GM18502 (cell line): Measurements from ENCODE around the gene PFKP.

Source experiments
- ATAC-seq: cut with Tn5 transposase; IDR thresholded peaks from one replicate; pipeline ENCODE4 v1.9.1; 2021; ENCODE audit warnings: mild to moderate bottlenecking; ENCODE audit not compliant: unreplicated experiment, poor library complexity

Gene PFKP

DNA sequence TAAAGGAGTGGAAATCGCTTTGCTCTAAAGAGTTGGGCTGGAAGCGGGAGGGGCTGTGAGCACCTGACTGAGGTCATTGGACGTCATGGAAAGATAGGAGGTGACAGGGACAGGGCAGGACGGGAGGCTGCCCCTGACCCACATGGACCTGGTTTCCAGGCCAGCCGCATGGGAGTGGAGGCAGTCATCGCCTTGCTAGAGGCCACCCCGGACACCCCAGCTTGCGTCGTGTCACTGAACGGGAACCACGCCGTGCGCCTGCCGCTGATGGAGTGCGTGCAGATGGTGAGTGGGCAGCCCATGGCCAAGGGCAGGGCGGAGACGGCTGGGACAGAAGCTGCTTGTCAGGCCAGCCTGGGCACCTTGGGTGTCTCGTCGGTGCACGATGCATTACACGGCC, 41.8 kb downstream of the PFKP start:
- ATAC-seq, result no peak

DNA sequence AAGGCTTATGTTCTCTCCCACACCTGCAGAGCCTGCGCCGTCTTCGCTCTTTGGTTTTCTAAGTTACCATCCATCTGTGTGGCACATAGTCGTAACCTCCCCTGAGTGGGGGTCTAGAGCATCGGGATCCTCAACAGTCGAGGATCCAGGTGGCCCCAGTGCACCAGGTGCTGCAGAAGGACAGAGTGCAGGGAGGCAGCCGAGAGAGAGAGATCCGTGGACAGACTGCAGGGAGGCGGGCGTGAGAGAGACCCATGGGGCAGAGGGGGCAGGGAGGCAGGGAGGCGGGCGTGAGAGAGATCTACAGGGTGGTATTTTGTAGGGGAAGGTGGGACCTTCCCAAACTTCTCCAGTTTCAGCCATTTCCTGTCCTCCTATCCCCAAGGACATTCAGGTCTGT, 42.3 kb downstream of the PFKP start:
- ATAC-seq, result no peak

DNA sequence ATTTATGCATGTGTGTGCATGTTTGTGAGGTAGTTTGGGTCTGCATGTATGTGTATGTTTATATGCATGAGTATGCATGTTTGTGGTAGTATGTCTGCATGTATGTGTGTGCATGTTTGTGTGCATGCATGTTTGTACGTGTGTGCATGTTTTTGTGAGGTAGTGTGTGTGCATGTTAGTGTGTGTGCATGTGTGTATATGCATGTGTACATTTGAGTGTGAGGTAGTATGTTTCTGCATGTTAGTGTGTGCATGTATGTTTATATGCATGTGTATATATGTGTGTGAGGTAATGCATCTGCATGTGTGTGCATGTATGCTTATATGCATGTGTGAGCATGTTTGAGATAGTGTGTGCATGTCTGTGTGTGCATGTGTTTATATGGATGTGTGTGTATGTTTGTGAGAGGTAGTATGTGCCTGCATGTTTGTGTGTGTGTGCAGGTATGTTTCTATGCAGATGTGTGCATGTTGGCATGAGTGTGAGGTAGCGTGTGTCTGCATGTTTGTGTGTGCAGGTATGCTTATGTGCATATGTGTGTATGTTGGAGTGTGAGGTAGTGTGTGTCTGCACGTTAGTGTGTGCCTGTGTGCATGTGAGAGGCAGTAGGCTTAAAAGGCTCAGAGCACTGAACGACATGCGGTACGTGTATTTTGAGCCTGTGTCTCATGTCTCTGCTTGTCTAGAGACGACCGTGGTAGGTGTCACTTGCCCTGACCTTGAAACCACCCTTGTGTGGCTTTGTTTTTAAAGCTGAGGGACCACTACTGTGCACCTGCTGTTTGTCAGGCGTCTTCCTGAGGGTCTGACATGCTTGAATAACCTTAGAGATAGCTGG, 43.7 kb downstream of the PFKP start:
- ATAC-seq, result no peak

DNA sequence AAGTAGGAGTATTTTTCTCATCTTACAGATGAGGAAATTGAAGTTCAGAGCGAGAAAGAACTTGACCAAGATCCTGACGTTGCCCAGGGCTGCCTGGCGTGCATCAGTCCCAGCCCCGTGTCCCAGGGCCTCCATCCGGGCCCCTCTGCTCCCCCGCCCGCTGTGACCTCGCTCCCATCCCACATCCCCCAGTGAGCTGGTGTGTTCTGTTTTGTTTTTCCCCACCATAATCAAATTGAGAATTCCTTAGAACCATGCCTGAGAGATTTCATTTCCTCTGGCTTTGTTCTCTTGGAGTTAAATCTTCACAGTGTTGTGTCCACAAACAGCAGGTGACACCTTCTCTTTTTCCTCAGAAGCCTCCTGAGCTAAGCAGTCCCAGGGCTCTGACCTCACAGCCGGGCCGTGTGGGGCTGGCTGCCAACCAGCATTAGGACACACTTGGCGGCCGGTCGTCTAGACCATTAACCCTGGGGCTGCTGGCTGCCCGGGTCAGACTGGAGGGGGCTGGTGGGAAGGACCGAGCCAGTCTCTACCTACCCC, 44.3 kb downstream of the PFKP start:
- ATAC-seq, result no peak

DNA sequence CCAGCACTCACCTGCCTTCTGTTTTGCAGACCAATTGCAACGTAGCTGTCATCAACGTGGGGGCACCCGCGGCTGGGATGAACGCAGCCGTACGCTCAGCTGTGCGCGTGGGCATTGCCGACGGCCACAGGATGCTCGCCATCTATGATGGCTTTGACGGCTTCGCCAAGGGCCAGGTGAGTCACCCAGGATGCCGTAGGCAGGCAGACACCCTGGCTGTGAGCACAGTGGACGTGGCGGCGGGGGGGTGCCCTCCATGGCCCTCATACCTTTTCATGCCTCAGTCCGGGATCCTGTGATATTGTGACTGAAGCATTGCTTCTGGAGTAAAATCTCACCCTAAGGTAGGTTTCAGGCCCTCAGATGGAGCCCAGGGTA, 46.0 kb downstream of the PFKP start:
- no peak for ATAC-seq

- ATAC-seq, result no peak
These were observed 48.3 kb downstream of the PFKP start for GRCh38 chr10:3115685-3116084.

GRCh38 chr10:3116508-3117100, 49.3 kb downstream of the PFKP start:
- no peak for ATAC-seq

- ATAC-seq, result no peak
These were observed 50.1 kb downstream of the PFKP start for GRCh38 chr10:3117486-3117885.

GRCh38 chr10:3118641-3119091, 51.3 kb downstream of the PFKP start:
- ATAC-seq, result no peak

- ATAC-seq, result no peak
These were observed 52.6 kb downstream of the PFKP start for GRCh38 chr10:3119796-3120459.

DNA sequence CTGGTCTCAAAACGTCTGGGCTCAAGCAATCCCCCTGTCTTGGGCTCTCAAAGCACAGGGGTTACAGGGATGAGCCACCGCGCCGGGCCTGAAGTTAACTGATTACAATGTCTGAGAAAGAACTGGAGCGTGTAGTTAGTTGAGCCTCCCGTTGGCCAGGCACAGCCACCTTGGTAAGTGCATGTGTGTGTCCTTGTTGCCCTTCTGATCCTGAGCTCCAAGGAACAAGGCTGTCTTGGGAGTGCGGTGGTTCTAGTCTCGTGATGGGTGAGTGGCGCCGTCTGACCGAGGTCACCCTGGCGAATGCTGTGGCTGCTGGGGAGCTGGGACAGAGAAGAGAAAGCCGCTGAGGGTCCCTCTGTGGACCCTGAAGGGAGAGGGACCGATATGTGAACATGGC, 54.7 kb downstream of the PFKP start:
- ATAC-seq, result no peak

DNA sequence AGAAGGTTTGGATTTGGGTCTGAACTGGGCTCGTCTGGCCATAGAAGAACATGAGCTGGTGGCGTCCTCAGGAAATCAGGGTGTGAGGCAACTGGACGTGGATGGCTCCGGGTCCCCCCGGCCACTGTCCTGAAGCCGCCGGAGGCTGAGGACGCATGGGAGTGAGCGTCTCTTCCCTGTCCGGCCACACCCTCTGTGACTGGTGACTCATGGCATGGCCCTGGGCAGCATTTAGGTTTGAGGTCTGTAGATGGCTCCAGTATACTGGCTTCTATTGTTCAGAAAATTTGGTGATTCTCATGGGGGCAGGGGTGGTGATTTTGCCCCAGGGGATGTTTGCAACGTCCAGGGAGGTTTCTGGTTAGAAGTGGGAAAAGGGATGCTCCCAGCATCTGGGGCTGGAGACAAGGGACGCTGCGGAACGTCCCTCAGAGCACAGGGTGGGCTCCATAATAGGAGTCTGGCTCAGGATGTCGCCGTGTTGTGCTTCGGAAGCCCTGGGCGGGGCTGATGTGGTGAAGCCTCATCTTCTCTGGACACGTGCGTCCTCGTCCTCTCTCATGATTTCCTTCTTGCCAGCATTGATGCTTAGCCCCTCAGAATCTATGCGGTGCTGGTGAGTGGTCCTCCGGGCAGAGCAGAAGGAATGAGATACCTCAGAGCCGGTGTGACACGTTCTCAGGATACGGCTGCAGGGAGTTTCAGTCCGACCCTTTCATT, 55.3 kb downstream of the PFKP start:
- ATAC-seq, result no peak

GRCh38 chr10:3123571-3124411, 56.4 kb downstream of the PFKP start:
- no peak for ATAC-seq

- no peak for ATAC-seq
These were observed 57.2 kb downstream of the PFKP start for GRCh38 chr10:3124412-3125175.

- no peak for ATAC-seq
These were observed 58.3 kb downstream of the PFKP start for GRCh38 chr10:3125527-3126170.

DNA sequence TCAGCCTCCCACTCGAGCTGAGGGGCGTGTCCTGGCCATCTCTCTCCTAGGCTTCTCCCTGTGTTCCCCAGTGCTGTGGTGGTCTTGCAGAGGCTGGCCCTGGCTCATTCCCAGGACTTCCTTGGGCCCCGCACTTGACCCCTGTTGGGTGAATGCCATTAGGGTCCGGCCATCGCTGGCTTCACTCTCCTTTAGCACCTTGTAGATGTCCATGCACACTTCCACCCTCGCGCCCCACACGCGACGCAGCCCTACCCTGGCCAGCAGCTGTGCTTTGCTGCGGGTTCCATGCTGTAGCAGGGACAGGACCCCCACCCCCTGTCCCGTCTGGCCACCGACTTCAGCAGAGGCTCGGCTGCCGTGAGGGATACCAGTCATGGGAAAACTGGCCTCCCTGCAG, 58.9 kb downstream of the PFKP start:
- ATAC-seq, result no peak

DNA sequence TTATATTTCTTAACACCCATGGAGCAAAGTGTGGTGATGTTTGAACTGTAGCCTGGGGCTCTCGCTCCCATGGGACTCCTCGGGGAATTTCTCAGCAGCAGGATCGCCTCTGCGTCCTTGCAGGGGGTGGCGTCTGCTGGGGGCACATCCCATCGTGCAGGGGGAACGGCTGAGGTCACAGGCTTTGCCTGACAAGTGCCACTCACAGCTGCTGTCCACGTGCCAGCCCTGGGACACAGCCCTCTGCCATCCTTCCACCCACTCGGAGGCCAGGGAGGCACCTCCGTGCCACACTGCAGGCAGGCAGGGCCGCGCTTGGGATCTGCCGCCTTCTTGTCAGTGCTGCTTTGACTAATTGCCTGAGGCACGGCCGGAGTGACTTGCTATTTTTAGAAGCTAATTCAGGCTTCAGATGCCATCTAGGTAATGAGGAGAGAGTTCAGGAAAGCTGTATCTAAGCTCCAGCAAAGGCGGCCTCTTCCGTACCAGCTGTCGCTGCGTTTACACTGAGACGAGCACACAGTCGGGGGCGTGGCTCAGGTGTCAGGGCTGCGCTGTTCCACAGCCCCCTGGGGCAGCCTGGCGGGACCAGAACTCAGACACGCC, 59.5 kb downstream of the PFKP start:
- no peak for ATAC-seq

GRCh38 chr10:3127921-3128320, 60.6 kb downstream of the PFKP start:
- ATAC-seq, result no peak
